ENCODE data around the gene TRAPPC3L.

DNA sequence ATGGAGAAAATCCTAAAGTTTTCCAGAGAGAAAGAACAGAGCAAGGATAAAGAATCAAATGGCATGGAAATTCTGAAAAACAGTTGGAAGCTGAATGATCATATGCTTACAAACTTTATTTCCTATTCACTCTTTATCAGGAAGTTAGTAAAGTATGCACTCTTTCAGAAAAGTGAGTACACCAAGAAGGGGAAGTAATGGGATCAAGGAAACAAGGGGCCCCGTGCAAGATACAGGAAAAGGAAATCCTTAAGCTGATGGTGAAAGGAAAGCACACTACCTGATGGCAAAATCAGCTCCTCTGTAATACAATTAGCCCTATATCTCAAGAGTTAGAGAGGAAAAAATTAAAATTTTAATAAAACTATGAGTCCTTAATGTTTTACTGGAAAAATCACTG, 70.3 kb downstream of the TRAPPC3L start:
- TF ChIP-seq YY1 (IDR thresholded peaks at IDR 0.05; ENCODE audit: insufficient read depth, insufficient read length), result no peak
- TF ChIP-seq ZNF274 (IDR thresholded peaks at IDR 0.05; ENCODE audit: low read depth, low read length), result no peak
- TF ChIP-seq SUZ12 (IDR thresholded peaks at IDR 0.05; ENCODE audit: extremely low read depth, insufficient read depth, insufficient read length), result no peak

Data from NT2/D1 (cell line).